Measurements from ENCODE around the gene PLGRKT.
"Not testable (repeated sequence)": the region's sequence is repeated elsewhere in the genome, so short reads cannot be mapped to it uniquely, and the experiment has no call there.

PLGRKT gene

DNA sequence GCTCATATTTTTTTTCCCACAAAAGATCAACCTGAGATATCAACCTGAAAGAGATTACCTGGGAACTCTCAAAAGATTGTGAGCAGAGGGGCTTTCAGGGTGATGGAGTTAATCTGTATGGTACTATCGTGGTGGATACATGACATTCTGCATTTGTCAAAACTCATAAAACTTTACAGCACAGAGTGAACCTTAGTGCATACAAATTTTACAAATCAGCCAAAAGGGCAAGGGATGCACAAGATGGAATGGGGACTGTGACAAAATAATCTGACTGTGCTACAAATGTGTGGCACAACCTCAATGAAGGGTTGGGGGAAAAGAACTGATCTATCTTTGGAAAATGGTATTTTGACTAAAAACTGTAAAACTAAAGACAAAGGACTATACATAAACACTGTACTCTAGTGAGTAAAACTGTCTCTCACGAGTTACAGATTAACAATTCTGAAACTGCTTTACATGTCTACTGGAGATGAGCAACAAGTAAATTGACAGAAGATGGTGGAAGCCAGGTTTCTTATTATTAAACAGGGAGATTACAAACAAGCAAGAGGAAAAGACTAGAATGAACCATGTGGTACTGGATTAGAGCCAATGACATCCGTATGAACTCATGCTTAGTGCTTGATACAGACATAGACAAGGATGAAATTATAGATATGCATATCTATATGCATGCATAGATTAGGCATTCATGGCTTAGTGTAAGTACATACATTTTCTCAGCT, 73.3 kb downstream of the PLGRKT start:
- DNase-seq: no peak

GRCh38 chr9:5361326-5362010, 76.3 kb downstream of the PLGRKT start:
- DNase-seq: no peak

- DNase-seq: no peak
Measured at GRCh38 chr9:5360341-5360740, 77.4 kb downstream of the PLGRKT start.

DNA sequence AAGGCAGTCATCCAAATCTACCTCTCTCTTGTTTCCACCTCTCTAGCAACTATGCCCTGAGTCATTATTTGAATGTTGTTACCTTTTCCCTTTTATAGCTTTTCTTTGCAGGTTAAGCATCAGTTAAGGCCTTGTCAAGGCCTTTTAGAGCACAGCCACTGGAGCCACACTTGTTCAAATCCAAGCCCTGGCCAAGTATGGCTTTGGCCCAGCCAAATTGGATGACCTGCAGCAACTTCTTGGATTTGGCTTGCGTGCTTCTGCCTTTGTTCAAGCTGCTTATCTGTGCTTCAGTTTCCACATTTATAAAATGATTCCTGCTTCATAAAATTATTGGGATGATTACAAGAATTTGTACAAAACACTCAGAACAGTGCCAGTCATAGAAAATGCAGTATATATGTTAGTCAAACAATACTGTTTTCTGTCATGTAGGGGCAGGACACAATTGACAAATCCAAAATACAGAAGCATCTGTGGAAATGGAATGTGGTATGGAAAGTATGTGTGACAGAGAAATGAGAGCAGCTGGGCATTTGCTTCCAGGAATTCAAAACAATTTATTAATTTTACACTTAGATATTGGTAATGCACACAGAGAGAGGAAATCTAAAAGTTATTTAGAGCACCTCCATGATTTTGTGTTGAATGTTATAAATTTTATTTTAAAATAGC, 80.2 kb downstream of the PLGRKT start:
- no peak for DNase-seq

GRCh38 chr9:5355817-5356216, 81.9 kb downstream of the PLGRKT start:
- DNase-seq: no peak

- DNase-seq: no peak
Measured at GRCh38 chr9:5355226-5355625, 82.5 kb downstream of the PLGRKT start.

DNA sequence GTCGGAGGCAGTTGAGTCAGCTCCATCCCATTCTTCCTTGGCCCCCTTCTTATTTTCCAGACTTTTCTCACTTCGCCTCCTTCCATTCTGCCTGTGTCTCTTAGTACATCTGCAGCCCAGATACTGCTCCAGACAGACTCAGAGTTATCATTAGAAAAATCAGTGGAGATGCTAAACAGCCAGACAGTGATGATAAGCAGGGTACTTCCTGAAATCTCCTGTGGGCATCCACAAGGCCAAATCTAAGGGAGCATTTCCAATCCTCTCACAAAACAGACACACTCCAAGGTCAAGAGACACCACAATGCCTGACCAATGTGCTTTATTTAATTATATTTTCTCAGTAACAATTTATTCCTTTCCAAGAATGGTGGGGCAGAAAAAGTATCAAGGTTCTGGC, 83.5 kb downstream of the PLGRKT start:
- DNase-seq: no peak

DNA sequence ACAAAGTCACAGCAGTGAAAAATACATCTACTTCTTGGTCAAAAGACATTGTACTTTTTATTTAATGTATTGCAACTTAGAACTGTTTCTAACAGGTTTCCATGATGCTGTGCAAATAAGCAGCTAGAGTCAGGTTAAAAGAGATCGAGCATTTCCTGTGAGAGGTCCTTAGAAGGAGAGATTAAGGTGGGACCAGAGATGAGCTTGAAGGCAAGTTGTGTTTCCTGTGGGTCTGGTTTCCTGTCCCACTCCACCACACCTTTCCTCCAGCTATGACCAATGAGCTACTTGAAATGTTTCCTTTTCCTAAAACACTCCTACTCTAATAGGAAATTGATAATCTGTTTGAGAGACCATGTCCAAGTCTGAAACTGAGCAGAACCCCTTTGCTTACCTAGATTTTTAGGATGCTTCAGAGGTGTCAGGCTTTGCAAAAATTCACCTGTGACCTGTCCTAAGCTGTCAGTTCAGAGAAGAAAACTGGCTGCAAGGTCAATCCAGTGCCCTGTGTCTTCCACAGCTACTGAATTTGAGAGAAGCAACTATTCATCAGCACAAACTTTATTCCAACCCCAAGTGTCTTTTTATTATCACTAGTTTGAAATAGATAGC, 85.0 kb downstream of the PLGRKT start:
- no peak for DNase-seq

- DNase-seq: not testable (repeated sequence)
Measured at GRCh38 chr9:5338992-5339981, 98.4 kb downstream of the PLGRKT start, which contains the start of gene RLN1. Gene RLN1 (minus strand): TSS chr9:5339876. CDS start chr9:5339746, 130 bp downstream.

- no peak for DNase-seq
Measured at GRCh38 chr9:5336688-5337087, 101.0 kb downstream of the PLGRKT start.

GRCh38 chr9:5331276-5331675, 106.4 kb downstream of the PLGRKT start:
- not testable (repeated sequence) for DNase-seq

GRCh38 chr9:5326893-5327548, 110.7 kb downstream of the PLGRKT start:
- no peak for DNase-seq

DNA sequence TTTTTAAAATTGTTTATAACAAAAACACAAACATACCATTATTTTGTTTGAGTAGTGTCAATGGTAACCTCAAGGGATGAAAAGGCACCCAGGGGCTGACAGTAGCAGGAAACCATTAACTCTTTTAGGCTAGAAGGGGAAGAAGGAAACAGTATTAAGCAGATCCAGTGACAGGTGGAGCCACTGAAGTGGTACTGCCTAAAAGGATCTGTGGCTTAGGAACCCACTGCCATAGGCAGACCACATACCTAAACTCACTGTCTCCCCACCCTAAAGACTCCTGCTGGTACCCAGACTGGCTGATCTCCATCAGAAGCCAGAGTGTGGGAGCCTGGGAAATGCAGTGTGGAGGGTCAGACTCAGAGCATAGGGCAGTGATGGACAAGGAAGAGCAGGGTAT, 111.5 kb downstream of the PLGRKT start:
- DNase-seq: no peak

GRCh38 chr9:5321601-5322000, 116.1 kb downstream of the PLGRKT start:
- not testable (repeated sequence) for DNase-seq

DNA sequence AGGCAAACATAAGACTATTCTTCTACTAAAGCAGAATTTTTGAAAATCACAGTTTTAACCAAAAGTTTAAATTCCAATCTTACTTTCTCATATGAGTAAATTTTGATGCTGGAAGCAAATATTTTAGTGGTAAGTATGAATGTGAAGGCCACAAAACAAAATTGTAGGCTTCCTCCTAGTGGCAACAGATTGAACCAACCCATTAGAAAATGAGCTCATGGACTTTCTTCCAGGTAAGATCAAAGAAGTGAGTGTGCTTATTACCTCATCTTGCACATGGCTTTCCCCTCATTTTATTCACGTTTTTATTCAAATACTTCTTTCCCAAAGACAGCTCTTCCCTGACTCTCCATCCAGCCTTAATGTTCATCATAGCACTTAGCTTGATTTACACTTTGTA, 116.7 kb downstream of the PLGRKT start:
- no peak for DNase-seq

- DNase-seq: not testable (repeated sequence)
Measured at GRCh38 chr9:5316406-5316805, 121.3 kb downstream of the PLGRKT start.

- DNase-seq: no peak
Measured at GRCh38 chr9:5315187-5315923, 122.4 kb downstream of the PLGRKT start.

DNA sequence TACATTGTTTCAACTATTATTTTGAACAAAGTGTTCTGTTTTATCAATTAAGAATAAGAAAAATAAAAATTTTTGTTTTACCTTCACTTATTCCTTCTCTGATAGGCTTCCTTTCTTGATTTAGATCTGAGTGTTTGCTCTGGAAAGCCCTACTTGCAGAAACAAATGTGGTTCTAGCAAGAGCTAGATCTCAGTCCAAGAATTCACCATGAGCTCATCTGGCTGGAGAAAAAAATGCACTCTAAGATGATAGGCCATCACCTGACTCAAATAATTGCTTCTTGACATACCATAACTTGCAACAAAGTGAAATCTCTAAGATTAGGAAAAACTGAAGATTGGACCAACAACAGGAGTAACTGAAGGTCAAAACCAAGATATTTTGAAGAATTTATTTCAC, 126.9 kb downstream of the PLGRKT start:
- DNase-seq: no peak

Data from activated T-cell treated with anti-CD3 and anti-CD28 coated beads for 4 hours (primary cell).